ENCODE measurements around the gene LYST. TPM values are rescaled to one million over a fixed set of nuclear protein-coding genes. Genes with fewer than 3 reads are reported as not detected.

Gene LYST
- polyA plus RNA-seq, 1 donor from 2014 or later = 23.4 TPM

- no peaks in the 10 kb centered on the region for H3F3A ChIP-seq (ENCODE audit: insufficient read depth, low read length, poor library complexity, severe bottlenecking)
- H3K4me3 ChIP-seq (ENCODE audit: low read length) = no peak overlapping the region
- H3K27me3 ChIP-seq (ENCODE audit: insufficient read depth, low read depth, low read length) = no peaks in the 10 kb centered on the region
- H3K27ac ChIP-seq (ENCODE audit: low read length) = no peak overlapping the region
- no peaks in the 10 kb centered on the region for H3K9me3 ChIP-seq (ENCODE audit: low read length)
- H3K4me2 ChIP-seq (ENCODE audit: low read length) = no peak overlapping the region
- H3K9ac ChIP-seq (ENCODE audit: low read length) = no peak overlapping the region
- TF ChIP-seq RAD21 (conservative IDR thresholded peaks at IDR 0.05) = no peak
- TF ChIP-seq TAF1 (IDR thresholded peaks at IDR 0.05; ENCODE audit: low read depth) = no peak
- no peak for TF ChIP-seq EZH2 (IDR thresholded peaks at IDR 0.05; ENCODE audit: borderline replicate concordance, insufficient read depth, low read length, poor library complexity, severe bottlenecking)
- TF ChIP-seq, protein P1, sequence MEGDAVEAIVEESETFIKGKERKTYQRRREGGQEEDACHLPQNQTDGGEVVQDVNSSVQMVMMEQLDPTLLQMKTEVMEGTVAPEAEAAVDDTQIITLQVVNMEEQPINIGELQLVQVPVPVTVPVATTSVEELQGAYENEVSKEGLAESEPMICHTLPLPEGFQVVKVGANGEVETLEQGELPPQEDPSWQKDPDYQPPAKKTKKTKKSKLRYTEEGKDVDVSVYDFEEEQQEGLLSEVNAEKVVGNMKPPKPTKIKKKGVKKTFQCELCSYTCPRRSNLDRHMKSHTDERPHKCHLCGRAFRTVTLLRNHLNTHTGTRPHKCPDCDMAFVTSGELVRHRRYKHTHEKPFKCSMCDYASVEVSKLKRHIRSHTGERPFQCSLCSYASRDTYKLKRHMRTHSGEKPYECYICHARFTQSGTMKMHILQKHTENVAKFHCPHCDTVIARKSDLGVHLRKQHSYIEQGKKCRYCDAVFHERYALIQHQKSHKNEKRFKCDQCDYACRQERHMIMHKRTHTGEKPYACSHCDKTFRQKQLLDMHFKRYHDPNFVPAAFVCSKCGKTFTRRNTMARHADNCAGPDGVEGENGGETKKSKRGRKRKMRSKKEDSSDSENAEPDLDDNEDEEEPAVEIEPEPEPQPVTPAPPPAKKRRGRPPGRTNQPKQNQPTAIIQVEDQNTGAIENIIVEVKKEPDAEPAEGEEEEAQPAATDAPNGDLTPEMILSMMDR (IDR thresholded peaks at IDR 0.05; ENCODE audit: poor library complexity, severe bottlenecking) = no peak
- TF ChIP-seq MXI1 (conservative IDR thresholded peaks at IDR 0.05; ENCODE audit: poor library complexity, severe bottlenecking) = no peak
- peak; percentile 86 for TF ChIP-seq POLR2AphosphoS5 (IDR thresholded peaks at IDR 0.05)
- TF ChIP-seq, protein P2, sequence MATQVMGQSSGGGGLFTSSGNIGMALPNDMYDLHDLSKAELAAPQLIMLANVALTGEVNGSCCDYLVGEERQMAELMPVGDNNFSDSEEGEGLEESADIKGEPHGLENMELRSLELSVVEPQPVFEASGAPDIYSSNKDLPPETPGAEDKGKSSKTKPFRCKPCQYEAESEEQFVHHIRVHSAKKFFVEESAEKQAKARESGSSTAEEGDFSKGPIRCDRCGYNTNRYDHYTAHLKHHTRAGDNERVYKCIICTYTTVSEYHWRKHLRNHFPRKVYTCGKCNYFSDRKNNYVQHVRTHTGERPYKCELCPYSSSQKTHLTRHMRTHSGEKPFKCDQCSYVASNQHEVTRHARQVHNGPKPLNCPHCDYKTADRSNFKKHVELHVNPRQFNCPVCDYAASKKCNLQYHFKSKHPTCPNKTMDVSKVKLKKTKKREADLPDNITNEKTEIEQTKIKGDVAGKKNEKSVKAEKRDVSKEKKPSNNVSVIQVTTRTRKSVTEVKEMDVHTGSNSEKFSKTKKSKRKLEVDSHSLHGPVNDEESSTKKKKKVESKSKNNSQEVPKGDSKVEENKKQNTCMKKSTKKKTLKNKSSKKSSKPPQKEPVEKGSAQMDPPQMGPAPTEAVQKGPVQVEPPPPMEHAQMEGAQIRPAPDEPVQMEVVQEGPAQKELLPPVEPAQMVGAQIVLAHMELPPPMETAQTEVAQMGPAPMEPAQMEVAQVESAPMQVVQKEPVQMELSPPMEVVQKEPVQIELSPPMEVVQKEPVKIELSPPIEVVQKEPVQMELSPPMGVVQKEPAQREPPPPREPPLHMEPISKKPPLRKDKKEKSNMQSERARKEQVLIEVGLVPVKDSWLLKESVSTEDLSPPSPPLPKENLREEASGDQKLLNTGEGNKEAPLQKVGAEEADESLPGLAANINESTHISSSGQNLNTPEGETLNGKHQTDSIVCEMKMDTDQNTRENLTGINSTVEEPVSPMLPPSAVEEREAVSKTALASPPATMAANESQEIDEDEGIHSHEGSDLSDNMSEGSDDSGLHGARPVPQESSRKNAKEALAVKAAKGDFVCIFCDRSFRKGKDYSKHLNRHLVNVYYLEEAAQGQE (IDR thresholded peaks at IDR 0.05; ENCODE audit: borderline replicate concordance) = no peak
- no peak for TF ChIP-seq SMC3 (conservative IDR thresholded peaks at IDR 0.05; ENCODE audit: poor library complexity)
- TF ChIP-seq EP300 (conservative IDR thresholded peaks at IDR 0.05; ENCODE audit: poor library complexity, severe bottlenecking) = peak; percentile 95
- no peaks in the 10 kb centered on the region for H3K9me2 ChIP-seq (ENCODE audit: insufficient read depth, low read length)
- H3K79me2 ChIP-seq (replicated peaks; ENCODE audit: insufficient read depth, low read length) = no peaks in the 10 kb centered on the region
- no peak overlapping the region for H2AFZ ChIP-seq (ENCODE audit: low read depth, low read length)
- H3K36me3 ChIP-seq (ENCODE audit: insufficient read depth, low read length) = no peaks in the 10 kb centered on the region
- H4K20me1 ChIP-seq (ENCODE audit: insufficient read depth) = no peaks in the 10 kb centered on the region
Measured at GRCh38 chr1:235911300-235911662, 44.6 kb upstream of the LYST start.

GRCh38 chr1:235910357-235911299 is 43.9 kb upstream of the LYST start:
- no peaks in the 10 kb centered on the region for H4K20me1 ChIP-seq (ENCODE audit: insufficient read depth)
- no peak for TF ChIP-seq RAD21 (conservative IDR thresholded peaks at IDR 0.05)
- no peak for TF ChIP-seq EZH2 (IDR thresholded peaks at IDR 0.05; ENCODE audit: borderline replicate concordance, insufficient read depth, low read length, poor library complexity, severe bottlenecking)
- TF ChIP-seq SMC3 (conservative IDR thresholded peaks at IDR 0.05; ENCODE audit: poor library complexity) = no peak
- no peak for TF ChIP-seq MXI1 (conservative IDR thresholded peaks at IDR 0.05; ENCODE audit: poor library complexity, severe bottlenecking)
- TF ChIP-seq EP300 (conservative IDR thresholded peaks at IDR 0.05; ENCODE audit: poor library complexity, severe bottlenecking) = no peak
- TF ChIP-seq, protein P2 (IDR thresholded peaks at IDR 0.05; ENCODE audit: borderline replicate concordance) = no peak
- no peak for TF ChIP-seq POLR2AphosphoS5 (IDR thresholded peaks at IDR 0.05)
- no peaks in the 10 kb centered on the region for H3K79me2 ChIP-seq (replicated peaks; ENCODE audit: insufficient read depth, low read length)
- no peaks in the 10 kb centered on the region for H3K9me2 ChIP-seq (ENCODE audit: insufficient read depth, low read length)
- no peak overlapping the region for H3K4me3 ChIP-seq (ENCODE audit: low read length)
- H2AFZ ChIP-seq (ENCODE audit: low read depth, low read length) = no peak overlapping the region
- no peak overlapping the region for H3K9ac ChIP-seq (ENCODE audit: low read length)
- H3F3A ChIP-seq (ENCODE audit: insufficient read depth, low read length, poor library complexity, severe bottlenecking) = no peaks in the 10 kb centered on the region
- no peak overlapping the region for H3K4me2 ChIP-seq (ENCODE audit: low read length)
- H3K27ac ChIP-seq (ENCODE audit: low read length) = no peak overlapping the region
- H3K9me3 ChIP-seq (ENCODE audit: low read length) = no peaks in the 10 kb centered on the region
- H3K36me3 ChIP-seq (ENCODE audit: insufficient read depth, low read length) = no peaks in the 10 kb centered on the region
- no peaks in the 10 kb centered on the region for H3K27me3 ChIP-seq (ENCODE audit: insufficient read depth, low read depth, low read length)

Data from neural cell (in vitro differentiated cells).